Activated naive CD4-positive, alpha-beta T cell treated with anti-CD3 and anti-CD28 coated beads, Interleukin-2, amount 50 U/mL, for 24 hours (primary cell): ENCODE results near the gene NR3C1.
"Not testable (repeated sequence)": the region's sequence is repeated elsewhere in the genome, so short reads cannot be mapped to it uniquely, and the experiment has no call there.

ENCODE experiments used
- H3K27ac Mint-ChIP-seq: one replicate; pipeline ENCODE4 v1.8.0; 2021; ENCODE audit warnings: mild to moderate bottlenecking, mixed read lengths
- H3K27me3 Mint-ChIP-seq: one replicate; pipeline ENCODE4 v1.8.0; 2021; ENCODE audit warnings: mixed read lengths
- H3K36me3 Mint-ChIP-seq: one replicate; pipeline ENCODE4 v1.8.0; 2021; ENCODE audit warnings: mixed read lengths
- H3K4me1 Mint-ChIP-seq: one replicate; pipeline ENCODE4 v1.8.0; 2021; ENCODE audit warnings: mixed read lengths
- H3K4me3 Mint-ChIP-seq: one replicate; pipeline ENCODE4 v1.8.0; 2021; ENCODE audit warnings: mild to moderate bottlenecking, mixed read lengths
- H3K9me3 Mint-ChIP-seq: one replicate; pipeline ENCODE4 v1.8.0; 2021; ENCODE audit warnings: mixed read lengths

The NR3C1 gene

GRCh38 chr5:143343042-143343441 lies 60.4 kb downstream of the NR3C1 start:
- peak overlapping the region; percentile 96 for H3K27ac Mint-ChIP-seq
- H3K4me3 Mint-ChIP-seq: no peak overlapping the region
- peaks cover 5% of the 10 kb centered on the region for H3K9me3 Mint-ChIP-seq
- peaks cover 57% of the 10 kb centered on the region for H3K4me1 Mint-ChIP-seq
- H3K36me3 Mint-ChIP-seq: peaks cover 16% of the 10 kb centered on the region
- no peaks in the 10 kb centered on the region for H3K27me3 Mint-ChIP-seq

GRCh38 chr5:143342607-143343006 lies 60.9 kb downstream of the NR3C1 start:
- Mint-ChIP-seq H3K36me3 (peaks cover 16% of the 10 kb centered on the region), H3K27me3 (no peaks in the 10 kb centered on the region), H3K9me3 (peaks cover 5% of the 10 kb centered on the region), H3K27ac (peak overlapping the region; percentile 96), H3K4me1 (peaks cover 57% of the 10 kb centered on the region), H3K4me3 (peak overlapping the region; percentile 58)

- Mint-ChIP-seq H3K36me3 (peaks cover 16% of the 10 kb centered on the region), H3K27me3 (no peaks in the 10 kb centered on the region), H3K4me3 (peak overlapping the region; percentile 58), H3K27ac (peak overlapping the region; percentile 96), H3K9me3 (peaks cover 5% of the 10 kb centered on the region), H3K4me1 (peaks cover 59% of the 10 kb centered on the region)
Observed at GRCh38 chr5:143341807-143342570, 61.5 kb downstream of the NR3C1 start.

GRCh38 chr5:143340891-143341685 lies 62.4 kb downstream of the NR3C1 start:
- Mint-ChIP-seq H3K36me3 (peaks cover 18% of the 10 kb centered on the region), H3K27me3 (no peaks in the 10 kb centered on the region), H3K4me1 (peaks cover 60% of the 10 kb centered on the region), H3K9me3 (peaks cover 5% of the 10 kb centered on the region), H3K4me3 (no peak overlapping the region), H3K27ac (peak overlapping the region; percentile 85)

GRCh38 chr5:143338658-143339366 lies 64.7 kb downstream of the NR3C1 start:
- Mint-ChIP-seq H3K27ac (peak overlapping the region; percentile 89), H3K4me1 (peaks cover 67% of the 10 kb centered on the region), H3K4me3 (no peak overlapping the region), H3K27me3 (no peaks in the 10 kb centered on the region), H3K9me3 (peaks cover 5% of the 10 kb centered on the region), H3K36me3 (peaks cover 26% of the 10 kb centered on the region)

- H3K4me1 Mint-ChIP-seq: peaks cover 61% of the 10 kb centered on the region
Observed at GRCh38 chr5:143337946-143338345, 65.5 kb downstream of the NR3C1 start.

GRCh38 chr5:143336485-143336884 lies 67.0 kb downstream of the NR3C1 start:
- Mint-ChIP-seq H3K36me3 (peaks cover 26% of the 10 kb centered on the region), H3K9me3 (no peaks in the 10 kb centered on the region), H3K27me3 (no peaks in the 10 kb centered on the region), H3K27ac (peak overlapping the region; percentile 79), H3K4me1 (peaks cover 54% of the 10 kb centered on the region), H3K4me3 (no peak overlapping the region)

More at GRCh38 chr5:143337946-143338345, 65.5 kb downstream of the NR3C1 start:
- Mint-ChIP-seq H3K27ac (no peak overlapping the region), H3K27me3 (no peaks in the 10 kb centered on the region), H3K36me3 (peaks cover 29% of the 10 kb centered on the region), H3K9me3 (peaks cover 5% of the 10 kb centered on the region), H3K4me3 (no peak overlapping the region)

GRCh38 chr5:143334903-143335302 lies 68.6 kb downstream of the NR3C1 start:
- Mint-ChIP-seq H3K27me3 (no peaks in the 10 kb centered on the region), H3K36me3 (peaks cover 27% of the 10 kb centered on the region), H3K9me3 (no peaks in the 10 kb centered on the region), H3K4me1 (peaks cover 55% of the 10 kb centered on the region), H3K4me3 (no peak overlapping the region), H3K27ac (no peak overlapping the region)

GRCh38 chr5:143334380-143334779 lies 69.1 kb downstream of the NR3C1 start:
- H3K4me3 Mint-ChIP-seq, H3K27ac Mint-ChIP-seq, H3K9me3 Mint-ChIP-seq, H3K27me3 Mint-ChIP-seq: not testable (repeated sequence)
- Mint-ChIP-seq H3K36me3 (peaks cover 24% of the 10 kb centered on the region), H3K4me1 (peaks cover 51% of the 10 kb centered on the region)

- Mint-ChIP-seq H3K27ac (peak overlapping the region; percentile 30), H3K36me3 (peaks cover 29% of the 10 kb centered on the region), H3K9me3 (no peaks in the 10 kb centered on the region), H3K4me3 (no peak overlapping the region), H3K4me1 (peaks cover 62% of the 10 kb centered on the region), H3K27me3 (no peaks in the 10 kb centered on the region)
Observed at GRCh38 chr5:143331956-143332355, 71.5 kb downstream of the NR3C1 start.

GRCh38 chr5:143329843-143330242 lies 73.6 kb downstream of the NR3C1 start:
- Mint-ChIP-seq H3K4me1 (peaks cover 58% of the 10 kb centered on the region), H3K27ac (no peak overlapping the region), H3K27me3 (no peaks in the 10 kb centered on the region), H3K4me3 (no peak overlapping the region), H3K36me3 (peaks cover 25% of the 10 kb centered on the region), H3K9me3 (no peaks in the 10 kb centered on the region)

- H3K9me3 Mint-ChIP-seq: no peaks in the 10 kb centered on the region
- no peaks in the 10 kb centered on the region for H3K27me3 Mint-ChIP-seq
- H3K27ac Mint-ChIP-seq: peak overlapping the region; percentile 82
- H3K4me3 Mint-ChIP-seq: no peak overlapping the region
- peaks cover 62% of the 10 kb centered on the region for H3K4me1 Mint-ChIP-seq
- H3K36me3 Mint-ChIP-seq: peaks cover 25% of the 10 kb centered on the region
Observed at GRCh38 chr5:143328589-143329220, 74.8 kb downstream of the NR3C1 start.

- peaks cover 23% of the 10 kb centered on the region for H3K36me3 Mint-ChIP-seq
- peak overlapping the region; percentile 83 for H3K27ac Mint-ChIP-seq
- not testable (repeated sequence) for H3K27me3 Mint-ChIP-seq, H3K4me3 Mint-ChIP-seq, H3K9me3 Mint-ChIP-seq
- H3K4me1 Mint-ChIP-seq: peaks cover 75% of the 10 kb centered on the region
Observed at GRCh38 chr5:143325086-143325485, 78.4 kb downstream of the NR3C1 start.

- peaks cover 82% of the 10 kb centered on the region for H3K4me1 Mint-ChIP-seq
- not testable (repeated sequence) for H3K27me3 Mint-ChIP-seq, H3K4me3 Mint-ChIP-seq, H3K9me3 Mint-ChIP-seq
- H3K27ac Mint-ChIP-seq: peak overlapping the region; percentile 59
- H3K36me3 Mint-ChIP-seq: peaks cover 17% of the 10 kb centered on the region
Observed at GRCh38 chr5:143322931-143323630, 80.4 kb downstream of the NR3C1 start.

GRCh38 chr5:143322176-143322575 lies 81.3 kb downstream of the NR3C1 start:
- Mint-ChIP-seq H3K27me3 (no peaks in the 10 kb centered on the region), H3K9me3 (no peaks in the 10 kb centered on the region), H3K36me3 (peaks cover 16% of the 10 kb centered on the region), H3K4me3 (no peak overlapping the region), H3K27ac (no peak overlapping the region), H3K4me1 (peaks cover 80% of the 10 kb centered on the region)
